Measurements from ENCODE around the gene TLX2. TPM values are rescaled to one million over a fixed set of nuclear protein-coding genes. Genes with fewer than 3 reads are reported as not detected.

The TLX2 gene
- total RNA-seq, 2 experiments from 2014 or later, result 0.16 TPM; not detected in 1

DNA sequence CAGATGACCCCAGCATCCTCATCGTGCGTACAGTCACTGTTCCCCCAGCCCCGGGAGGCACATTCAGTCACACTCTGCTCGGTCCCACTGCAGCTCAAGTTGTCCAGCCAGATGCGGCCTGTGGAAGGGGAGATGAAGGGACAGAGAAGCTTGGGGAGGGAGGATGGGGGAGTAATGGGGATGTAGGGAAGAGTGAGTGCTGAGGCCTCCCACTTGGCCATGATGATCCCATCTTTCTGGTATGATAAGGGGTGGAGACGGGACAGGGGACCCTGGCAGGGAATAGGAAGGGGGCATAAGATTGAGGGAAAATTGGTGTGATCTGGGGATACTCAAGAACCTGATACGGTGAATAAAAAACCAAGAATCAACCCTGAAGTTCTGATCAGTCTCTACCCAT lies 36.0 kb downstream of the TLX2 start:
- H3K27me3 Mint-ChIP-seq, result peaks cover 48% of the 10 kb centered on the region
- no peak overlapping the region for H3K4me3 Mint-ChIP-seq

DNA sequence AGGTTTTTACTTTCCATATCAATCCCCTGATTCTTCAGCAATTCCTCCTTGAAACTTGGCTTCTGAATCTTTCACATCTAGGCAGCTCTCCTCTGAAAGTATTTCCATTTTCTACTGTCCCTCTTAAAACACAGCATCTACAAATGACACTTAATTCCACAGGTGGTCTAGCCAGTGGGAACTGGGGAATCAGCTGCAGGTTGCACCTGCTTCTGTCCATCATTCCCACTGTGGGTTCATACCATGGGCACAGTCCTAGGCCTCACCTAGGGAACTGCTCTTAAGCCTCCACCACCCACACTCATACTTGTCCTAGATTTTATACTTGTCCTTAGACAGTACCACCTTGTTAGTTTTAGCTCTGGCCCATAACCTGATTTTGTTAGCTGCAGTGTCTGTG lies 37.3 kb downstream of the TLX2 start:
- Mint-ChIP-seq H3K4me1 (ENCODE audit: low read depth) (peaks cover 15% of the 10 kb centered on the region), H3K9me3 (no peaks in the 10 kb centered on the region), H3K36me3 (ENCODE audit: low read depth) (peaks cover 5% of the 10 kb centered on the region), H3K27me3 (peaks cover 41% of the 10 kb centered on the region), H3K4me3 (no peak overlapping the region), H3K27ac (no peak overlapping the region)
- ChIA-PET CTCF (interaction anchor here (1.0 to 1.5 kb wide), 2 partner anchors 36 to 50 kb away, joined by 3 read pairs; no protein-coding TSS in a partner anchor), POLR2A (no interaction called here)
- no peak for DNase-seq
- no peak for ATAC-seq
- TF ChIP-seq, protein P1, sequence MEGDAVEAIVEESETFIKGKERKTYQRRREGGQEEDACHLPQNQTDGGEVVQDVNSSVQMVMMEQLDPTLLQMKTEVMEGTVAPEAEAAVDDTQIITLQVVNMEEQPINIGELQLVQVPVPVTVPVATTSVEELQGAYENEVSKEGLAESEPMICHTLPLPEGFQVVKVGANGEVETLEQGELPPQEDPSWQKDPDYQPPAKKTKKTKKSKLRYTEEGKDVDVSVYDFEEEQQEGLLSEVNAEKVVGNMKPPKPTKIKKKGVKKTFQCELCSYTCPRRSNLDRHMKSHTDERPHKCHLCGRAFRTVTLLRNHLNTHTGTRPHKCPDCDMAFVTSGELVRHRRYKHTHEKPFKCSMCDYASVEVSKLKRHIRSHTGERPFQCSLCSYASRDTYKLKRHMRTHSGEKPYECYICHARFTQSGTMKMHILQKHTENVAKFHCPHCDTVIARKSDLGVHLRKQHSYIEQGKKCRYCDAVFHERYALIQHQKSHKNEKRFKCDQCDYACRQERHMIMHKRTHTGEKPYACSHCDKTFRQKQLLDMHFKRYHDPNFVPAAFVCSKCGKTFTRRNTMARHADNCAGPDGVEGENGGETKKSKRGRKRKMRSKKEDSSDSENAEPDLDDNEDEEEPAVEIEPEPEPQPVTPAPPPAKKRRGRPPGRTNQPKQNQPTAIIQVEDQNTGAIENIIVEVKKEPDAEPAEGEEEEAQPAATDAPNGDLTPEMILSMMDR (IDR thresholded peaks at IDR 0.05), result no peak
- intact Hi-C loops (cut with micrococcal nuclease), result no loop called here

More for the DNA sequence above, 36.0 kb downstream of the TLX2 start:
- TF ChIP-seq, protein P1 (IDR thresholded peaks at IDR 0.05), result no peak
- ChIA-PET POLR2A (interaction anchor here (0.7 to 1.2 kb wide), 3 partner anchors 17 to 68 kb away, joined by 3 to 5 read pairs (median 3); partner anchors contain the start of genes AUP1 and HTRA2), CTCF (interaction anchor here (1.1 to 1.7 kb wide), 4 partner anchors 11 to 301 kb away, joined by 3 to 5 read pairs (median 4); no protein-coding TSS in a partner anchor)
- no peak for ATAC-seq
- no peak for DNase-seq
- Mint-ChIP-seq H3K4me1 (ENCODE audit: low read depth) (peaks cover 7% of the 10 kb centered on the region), H3K36me3 (ENCODE audit: low read depth) (no peaks in the 10 kb centered on the region), H3K9me3 (no peaks in the 10 kb centered on the region), H3K27ac (no peak overlapping the region)
- intact Hi-C loops (cut with micrococcal nuclease), result no loop called here

GRCh38 chr2:74551942-74552913 lies 38.0 kb downstream of the TLX2 start:
- ATAC-seq (no peak), DNase-seq (no peak)
- H3K9me3 Mint-ChIP-seq, result no peaks in the 10 kb centered on the region
- ChIA-PET CTCF (interaction anchor here (0.6 to 1.5 kb wide), 3 partner anchors 35 to 74 kb away, joined by 3 read pairs; no protein-coding TSS in a partner anchor), POLR2A (interaction anchor here (0.6 kb wide), 1 partner anchor 68 kb away, joined by 4 read pairs; no protein-coding TSS in a partner anchor)
- H3K4me3 Mint-ChIP-seq, result peak overlapping the region; percentile 14
- TF ChIP-seq, protein P1 (IDR thresholded peaks at IDR 0.05), result no peak
- H3K27me3 Mint-ChIP-seq, result peaks cover 39% of the 10 kb centered on the region
- H3K27ac Mint-ChIP-seq, result peak overlapping the region; percentile 31
- peaks cover 15% of the 10 kb centered on the region for H3K4me1 Mint-ChIP-seq (ENCODE audit: low read depth)
- peaks cover 7% of the 10 kb centered on the region for H3K36me3 Mint-ChIP-seq (ENCODE audit: low read depth)
- intact Hi-C loops (cut with micrococcal nuclease), result no loop called here

DNA sequence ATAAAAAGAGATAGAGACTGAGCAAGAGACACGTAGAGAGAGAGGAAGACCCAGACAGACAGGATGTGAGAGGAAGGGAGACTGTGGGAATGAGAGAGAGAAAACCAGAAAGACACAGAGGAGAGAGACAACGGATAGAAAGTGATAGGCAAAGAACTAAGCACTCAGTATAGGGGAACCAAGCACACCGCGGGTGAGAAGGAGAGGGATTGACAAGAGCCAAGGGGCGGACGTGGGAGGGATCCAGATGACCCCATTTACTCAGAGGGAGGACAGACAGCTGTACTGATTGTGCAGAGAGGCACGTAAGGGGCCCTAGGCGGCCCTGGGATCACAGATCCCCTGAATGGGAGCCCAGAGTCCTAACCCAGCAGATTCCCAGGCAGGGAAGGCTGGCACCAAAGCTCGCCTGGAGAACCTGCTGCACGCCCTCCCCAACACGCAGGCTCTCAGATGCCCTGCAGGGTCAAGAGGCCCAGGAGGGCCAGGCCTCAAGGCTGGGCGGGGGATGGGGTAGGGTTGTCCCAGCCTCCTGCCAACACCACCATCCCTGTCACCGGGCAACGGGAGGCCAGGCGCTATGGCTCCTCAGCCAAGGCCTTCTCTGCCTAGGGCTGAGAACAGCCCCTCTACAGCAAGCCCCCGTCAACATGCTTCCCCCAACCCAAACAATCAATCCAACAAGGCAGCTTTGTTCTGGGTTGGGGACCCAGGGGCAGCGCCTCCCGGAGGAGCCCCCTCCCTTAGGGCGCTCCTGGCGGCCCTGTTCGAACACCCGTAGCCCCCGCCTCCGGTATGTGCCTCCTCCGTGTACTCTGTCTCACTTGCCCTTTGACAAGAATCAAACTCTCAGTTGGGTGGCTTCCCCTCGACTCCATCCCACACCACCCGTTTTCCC lies 38.9 kb downstream of the TLX2 start:
- Mint-ChIP-seq H3K4me3 (peak overlapping the region; percentile 52), H3K4me1 (ENCODE audit: low read depth) (peaks cover 15% of the 10 kb centered on the region), H3K36me3 (ENCODE audit: low read depth) (peaks cover 7% of the 10 kb centered on the region), H3K9me3 (no peaks in the 10 kb centered on the region), H3K27ac (peak overlapping the region; percentile 56), H3K27me3 (peaks cover 31% of the 10 kb centered on the region)
- intact Hi-C loops (cut with micrococcal nuclease), result no loop called here
- TF ChIP-seq, protein P1 (IDR thresholded peaks at IDR 0.05), result no peak
- DNase-seq (peak; percentile 20), ATAC-seq (no peak)
- CTCF ChIA-PET, result interaction anchor here (1.0 to 1.4 kb wide), 2 partner anchors 9 to 14 kb away, joined by 3 to 7 read pairs; no protein-coding TSS in a partner anchor
- POLR2A ChIA-PET, result interaction anchor here (0.6 to 2.7 kb wide), 4 partner anchors 13 to 71 kb away, joined by 4 to 11 read pairs (median 5); partner anchors contain the start of genes CCDC142 and TTC31

Measured in activated CD8-positive, alpha-beta T cell treated with anti-CD3 and anti-CD28 coated beads for 36 hours (primary cell).